Ascending aorta (tissue), 2 donors: Measurements from ENCODE around the gene SLC27A6. TPM values are rescaled to one million over a fixed set of nuclear protein-coding genes. Genes with fewer than 3 reads are reported as not detected.
A peak's percentile ranks its signal among the peaks of the same experiment; 100 is the strongest.

Source experiments
- DNase-seq, 2 donors: peaks; one replicate each; pipeline ENCODE4 v3.0.0-alpha.2; 2019; ENCODE audit warnings: low spot score in 2 of 2
- H3K27ac ChIP-seq, 2 donors: fragments of 200-600 bp; sonication (generic); one replicate each; pipeline ENCODE4 v1.5.1; 2016 to 2017; ENCODE audit warnings: mild to moderate bottlenecking in 1 of 2
- H3K27me3 ChIP-seq: fragments of 200-600 bp; sonication (generic); one replicate; pipeline ENCODE4 v1.5.1; 2017
- H3K36me3 ChIP-seq, 2 donors: fragments of 200-600 bp; sonication (generic); one replicate each; pipeline ENCODE4 v1.5.1; 2016
- H3K4me1 ChIP-seq, 2 donors: fragments of 200-600 bp; sonication (generic); one replicate each; pipeline ENCODE4 v1.5.1; 2016 to 2017; ENCODE audit warnings: mild to moderate bottlenecking in 1 of 2
- H3K4me3 ChIP-seq, 2 donors: fragments of 200-600 bp; sonication (generic); one replicate each; pipeline ENCODE4 v1.5.1; 2016 to 2017; ENCODE audit warnings: mild to moderate bottlenecking in 1 of 2
- H3K9me3 ChIP-seq, 2 donors: fragments of 200-600 bp; sonication (generic); one replicate each; pipeline ENCODE4 v1.5.1; 2016
- intact Hi-C: fragments of 100-400 bp; cut with DNase I; formaldehyde crosslinking; loops from one replicate; pipeline ENCODE4 v1.15.1; 2023
- total RNA-seq: library from RNA; depleted of rRNA; stranded (reverse); fragments of >200 nt; gene quantifications from one replicate; pipeline ENCODE4 v1.1.0, GENCODE V29; 2016
- TF ChIP-seq, protein P1 (sequence below), 3 experiments: fragments of 200-600 bp in 2 of 3; fragments of 450-650 bp in 1 of 3; sonication (generic) in 2 of 3; IDR thresholded peaks; one replicate each; pipeline ENCODE4 v1.5.1; 2016 to 2019; ENCODE audit warnings: antibody characterized with exemption in 3 of 3, mild to moderate bottlenecking in 1 of 3, moderate library complexity in 1 of 3

The SLC27A6 gene
- total RNA-seq, 1 donor from 2014 or later: 0.43 TPM

DNA sequence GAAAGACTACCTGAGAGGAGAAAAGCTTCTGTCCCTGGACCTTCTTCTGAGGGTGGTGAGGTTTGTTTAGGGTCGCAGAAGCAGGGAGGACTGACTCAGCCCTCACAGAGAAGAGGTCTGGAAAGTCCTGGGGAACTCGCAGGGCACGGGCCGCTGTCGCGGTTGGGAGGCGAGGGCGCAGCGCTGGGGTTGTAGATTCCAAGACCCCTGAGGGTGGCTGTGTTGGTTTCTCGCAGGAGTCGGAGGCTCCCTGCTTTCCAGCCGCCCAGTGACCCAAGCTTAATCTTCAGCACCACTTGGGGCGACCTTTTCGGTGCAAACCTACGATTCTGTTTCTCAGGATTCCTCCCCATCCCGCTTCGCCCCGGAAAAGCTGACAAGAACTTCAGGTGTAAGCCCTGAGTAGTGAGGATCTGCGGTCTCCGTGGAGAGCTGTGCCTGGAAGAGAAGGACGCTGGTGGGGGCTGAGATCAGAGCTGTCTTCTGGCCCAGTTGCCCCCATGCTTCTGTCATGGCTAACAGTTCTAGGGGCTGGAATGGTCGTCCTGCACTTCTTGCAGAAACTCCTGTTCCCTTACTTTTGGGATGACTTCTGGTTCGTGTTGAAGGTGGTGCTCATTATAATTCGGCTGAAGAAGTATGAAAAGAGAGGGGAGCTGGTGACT, 482 bp downstream of the SLC27A6 start:
- no peak for DNase-seq
- Histone ChIP-seq H3K27me3 (no peaks in the 10 kb centered on the region), H3K9me3 (no peaks in the 10 kb centered on the region), H3K4me1 (no peaks in the 10 kb centered on the region), H3K36me3 (no peaks in the 10 kb centered on the region), H3K27ac (no peak overlapping the region), H3K4me3 (peak overlapping the region in 1 of 2 donors; percentile 33)
- TF ChIP-seq, protein P1, sequence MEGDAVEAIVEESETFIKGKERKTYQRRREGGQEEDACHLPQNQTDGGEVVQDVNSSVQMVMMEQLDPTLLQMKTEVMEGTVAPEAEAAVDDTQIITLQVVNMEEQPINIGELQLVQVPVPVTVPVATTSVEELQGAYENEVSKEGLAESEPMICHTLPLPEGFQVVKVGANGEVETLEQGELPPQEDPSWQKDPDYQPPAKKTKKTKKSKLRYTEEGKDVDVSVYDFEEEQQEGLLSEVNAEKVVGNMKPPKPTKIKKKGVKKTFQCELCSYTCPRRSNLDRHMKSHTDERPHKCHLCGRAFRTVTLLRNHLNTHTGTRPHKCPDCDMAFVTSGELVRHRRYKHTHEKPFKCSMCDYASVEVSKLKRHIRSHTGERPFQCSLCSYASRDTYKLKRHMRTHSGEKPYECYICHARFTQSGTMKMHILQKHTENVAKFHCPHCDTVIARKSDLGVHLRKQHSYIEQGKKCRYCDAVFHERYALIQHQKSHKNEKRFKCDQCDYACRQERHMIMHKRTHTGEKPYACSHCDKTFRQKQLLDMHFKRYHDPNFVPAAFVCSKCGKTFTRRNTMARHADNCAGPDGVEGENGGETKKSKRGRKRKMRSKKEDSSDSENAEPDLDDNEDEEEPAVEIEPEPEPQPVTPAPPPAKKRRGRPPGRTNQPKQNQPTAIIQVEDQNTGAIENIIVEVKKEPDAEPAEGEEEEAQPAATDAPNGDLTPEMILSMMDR (IDR thresholded peaks at IDR 0.05): no peak
- intact Hi-C loops: no loop called here

DNA sequence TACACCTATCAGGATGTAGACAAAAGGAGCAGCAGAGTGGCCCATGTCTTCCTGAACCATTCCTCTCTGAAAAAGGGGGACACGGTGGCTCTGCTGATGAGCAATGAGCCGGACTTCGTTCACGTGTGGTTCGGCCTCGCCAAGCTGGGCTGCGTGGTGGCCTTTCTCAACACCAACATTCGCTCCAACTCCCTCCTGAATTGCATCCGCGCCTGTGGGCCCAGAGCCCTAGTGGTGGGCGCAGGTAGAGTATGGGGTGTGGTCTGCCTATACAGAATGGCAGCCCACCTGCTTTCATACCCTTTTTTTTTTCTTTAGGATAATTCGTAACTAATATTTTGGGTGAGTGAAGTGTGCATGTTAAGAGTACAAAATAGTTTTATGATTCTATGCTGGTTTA, 1.1 kb downstream of the SLC27A6 start:
- TF ChIP-seq, protein P1 (IDR thresholded peaks at IDR 0.05): no peak
- no peak overlapping the region for H3K4me3 ChIP-seq
- H3K36me3 ChIP-seq: no peaks in the 10 kb centered on the region
- no peaks in the 10 kb centered on the region for H3K27me3 ChIP-seq
- DNase-seq: no peak
- H3K4me1 ChIP-seq: no peaks in the 10 kb centered on the region
- H3K27ac ChIP-seq: no peak overlapping the region
- intact Hi-C loops: no loop called here
- H3K9me3 ChIP-seq: no peaks in the 10 kb centered on the region

DNA sequence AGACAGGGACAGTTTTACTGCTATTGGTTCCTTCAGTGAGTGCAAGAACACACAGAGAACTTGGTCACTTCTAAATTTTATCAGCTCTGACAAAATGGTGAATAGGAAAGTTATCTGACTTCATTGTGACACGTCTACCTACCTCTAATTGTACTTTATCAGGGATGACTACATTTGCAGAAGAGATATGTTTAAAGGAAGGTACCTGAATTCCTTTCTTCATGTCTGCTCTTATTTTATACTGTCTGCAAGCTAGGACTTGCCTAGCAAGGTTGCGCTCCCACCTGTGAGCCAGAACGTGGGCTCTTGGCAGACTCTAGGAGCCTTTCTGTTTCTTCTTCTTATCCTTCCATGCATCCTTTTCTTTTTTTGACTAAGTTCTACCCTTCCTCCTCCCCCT, 1.6 kb downstream of the SLC27A6 start:
- intact Hi-C loops: no loop called here
- no peak overlapping the region for H3K4me3 ChIP-seq
- H3K4me1 ChIP-seq: no peaks in the 10 kb centered on the region
- no peak for DNase-seq
- H3K36me3 ChIP-seq: no peaks in the 10 kb centered on the region
- H3K9me3 ChIP-seq: no peaks in the 10 kb centered on the region
- H3K27ac ChIP-seq: no peak overlapping the region
- no peaks in the 10 kb centered on the region for H3K27me3 ChIP-seq
- TF ChIP-seq, protein P1 (IDR thresholded peaks at IDR 0.05): no peak

DNA sequence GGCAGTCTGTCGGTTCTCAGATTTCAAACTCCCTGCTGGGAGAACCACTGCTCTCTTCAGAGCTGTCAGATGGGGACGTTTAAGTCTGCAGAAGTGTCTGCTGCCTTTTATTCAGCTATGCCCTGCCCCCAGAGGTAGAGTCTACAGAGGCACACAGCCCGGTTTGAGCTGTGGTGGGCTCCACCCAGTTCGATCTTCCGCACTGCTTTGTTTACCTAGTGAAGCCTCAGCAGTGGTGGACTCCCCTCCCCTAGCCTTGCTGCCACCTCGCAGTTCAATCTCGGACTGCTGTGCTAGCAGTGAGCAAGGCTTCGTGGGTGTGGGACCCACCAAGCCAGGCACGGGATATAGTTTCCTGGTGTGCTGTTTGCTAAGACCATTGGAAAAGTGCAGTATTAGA, 8.0 kb downstream of the SLC27A6 start:
- Histone ChIP-seq H3K27ac (no peak overlapping the region), H3K9me3 (no peaks in the 10 kb centered on the region), H3K4me3 (no peak overlapping the region), H3K27me3 (no peaks in the 10 kb centered on the region), H3K36me3 (no peaks in the 10 kb centered on the region), H3K4me1 (no peaks in the 10 kb centered on the region)
- intact Hi-C loops: no loop called here
- no peak for DNase-seq
- TF ChIP-seq, protein P1 (IDR thresholded peaks at IDR 0.05): no peak

DNA sequence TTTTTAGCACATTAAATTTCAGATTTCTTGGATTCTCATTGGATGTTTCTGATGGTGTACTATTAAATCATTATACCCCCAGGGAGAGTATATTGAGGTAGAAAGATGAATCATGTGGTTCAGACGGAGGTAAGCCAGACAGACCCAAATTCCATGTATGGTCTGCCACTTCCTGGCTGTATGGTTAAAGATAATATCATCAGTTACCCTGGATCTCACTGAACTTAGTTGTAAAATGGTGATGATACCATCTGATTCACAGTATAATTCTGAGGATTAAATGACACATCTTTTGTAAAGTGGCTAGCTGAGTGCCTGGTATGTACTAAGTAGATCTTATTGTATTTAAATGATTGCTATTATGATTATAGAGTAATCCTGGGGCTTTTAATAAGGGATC, 9.3 kb downstream of the SLC27A6 start:
- intact Hi-C loops: no loop called here
- H3K9me3 ChIP-seq: no peaks in the 10 kb centered on the region
- no peak overlapping the region for H3K27ac ChIP-seq
- no peaks in the 10 kb centered on the region for H3K36me3 ChIP-seq
- no peaks in the 10 kb centered on the region for H3K4me1 ChIP-seq
- H3K27me3 ChIP-seq: no peaks in the 10 kb centered on the region
- H3K4me3 ChIP-seq: no peak overlapping the region
- TF ChIP-seq, protein P1 (IDR thresholded peaks at IDR 0.05): no peak
- DNase-seq: no peak

DNA sequence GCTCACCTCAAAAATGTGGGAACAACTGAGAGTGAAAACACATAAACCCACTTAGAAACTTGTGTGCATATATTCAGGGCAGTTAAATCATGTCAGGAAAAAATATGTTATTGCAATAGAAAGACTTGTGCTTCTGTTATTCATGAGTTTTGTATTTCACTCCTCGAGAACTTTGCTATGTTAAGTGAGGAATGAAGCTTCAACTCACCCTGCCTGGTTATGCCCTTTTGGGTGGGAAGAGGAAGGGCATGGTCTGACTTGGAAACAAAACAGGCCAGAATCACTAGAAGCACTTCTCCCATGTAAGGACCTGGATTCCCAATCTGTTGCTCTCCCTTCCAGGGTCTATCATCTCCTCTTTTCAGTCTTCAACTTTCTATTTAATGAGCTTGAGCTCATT, 14.5 kb downstream of the SLC27A6 start:
- Histone ChIP-seq H3K4me1 (no peaks in the 10 kb centered on the region), H3K27me3 (no peaks in the 10 kb centered on the region), H3K4me3 (no peak overlapping the region), H3K9me3 (no peaks in the 10 kb centered on the region), H3K36me3 (no peaks in the 10 kb centered on the region), H3K27ac (no peak overlapping the region)
- DNase-seq: no peak
- intact Hi-C loops: no loop called here
- TF ChIP-seq, protein P1 (IDR thresholded peaks at IDR 0.05): no peak
